ENCODE results near the gene RBM20.
"Not testable (repeated sequence)": the region's sequence is repeated elsewhere in the genome, so short reads cannot be mapped to it uniquely, and the experiment has no call there.

The RBM20 gene

GRCh38 chr10:110649347-110650264 is 5.5 kb downstream of the RBM20 start:
- DNase-seq, result no peak

- DNase-seq, result no peak
Measured at GRCh38 chr10:110650265-110650668, 6.1 kb downstream of the RBM20 start.

GRCh38 chr10:110651044-110651958 is 7.2 kb downstream of the RBM20 start:
- no peak for DNase-seq

- DNase-seq, result no peak
Measured at GRCh38 chr10:110652475-110653118, 8.5 kb downstream of the RBM20 start.

- DNase-seq, result no peak
Measured at GRCh38 chr10:110655320-110655719, 11.2 kb downstream of the RBM20 start.

GRCh38 chr10:110656612-110657011 is 12.5 kb downstream of the RBM20 start:
- no peak for DNase-seq

- no peak for DNase-seq
Measured at GRCh38 chr10:110657973-110658691, 14.0 kb downstream of the RBM20 start.

- DNase-seq, result no peak
Measured at GRCh38 chr10:110659558-110659957, 15.4 kb downstream of the RBM20 start.

GRCh38 chr10:110660289-110660688 is 16.2 kb downstream of the RBM20 start:
- not testable (repeated sequence) for DNase-seq

- DNase-seq, result no peak
Measured at GRCh38 chr10:110661292-110661691, 17.2 kb downstream of the RBM20 start.

- no peak for DNase-seq
Measured at GRCh38 chr10:110664483-110665420, 20.6 kb downstream of the RBM20 start.

GRCh38 chr10:110666259-110666658 is 22.1 kb downstream of the RBM20 start:
- not testable (repeated sequence) for DNase-seq

- no peak for DNase-seq
Measured at GRCh38 chr10:110666673-110667072, 22.5 kb downstream of the RBM20 start.

GRCh38 chr10:110667620-110668343 is 23.6 kb downstream of the RBM20 start:
- DNase-seq, result no peak

- no peak for DNase-seq
Measured at GRCh38 chr10:110668443-110668842, 24.3 kb downstream of the RBM20 start.

GRCh38 chr10:110670335-110670734 is 26.2 kb downstream of the RBM20 start:
- no peak for DNase-seq

GRCh38 chr10:110671788-110672579 is 27.8 kb downstream of the RBM20 start:
- peak; percentile 89 for DNase-seq

- DNase-seq, result no peak
Measured at GRCh38 chr10:110672580-110672919, 28.4 kb downstream of the RBM20 start.

- no peak for DNase-seq
Measured at GRCh38 chr10:110676016-110676415, 31.9 kb downstream of the RBM20 start.
